Islet of Langerhans (tissue), 1 donor: ENCODE measurements around the gene GHR.
"Not testable (repeated sequence)": the region's sequence is repeated elsewhere in the genome, so short reads cannot be mapped to it uniquely, and the experiment has no call there.

ENCODE experiments used
- FAIRE-seq: peaks from one replicate; lab custom pipeline; 2011; peaks lifted over from hg19 to GRCh38; lab: Jason Lieb, UNC

The GHR gene

GRCh38 chr5:42569953-42570548 is 146.8 kb downstream of the GHR start:
- no peak for FAIRE-seq

DNA sequence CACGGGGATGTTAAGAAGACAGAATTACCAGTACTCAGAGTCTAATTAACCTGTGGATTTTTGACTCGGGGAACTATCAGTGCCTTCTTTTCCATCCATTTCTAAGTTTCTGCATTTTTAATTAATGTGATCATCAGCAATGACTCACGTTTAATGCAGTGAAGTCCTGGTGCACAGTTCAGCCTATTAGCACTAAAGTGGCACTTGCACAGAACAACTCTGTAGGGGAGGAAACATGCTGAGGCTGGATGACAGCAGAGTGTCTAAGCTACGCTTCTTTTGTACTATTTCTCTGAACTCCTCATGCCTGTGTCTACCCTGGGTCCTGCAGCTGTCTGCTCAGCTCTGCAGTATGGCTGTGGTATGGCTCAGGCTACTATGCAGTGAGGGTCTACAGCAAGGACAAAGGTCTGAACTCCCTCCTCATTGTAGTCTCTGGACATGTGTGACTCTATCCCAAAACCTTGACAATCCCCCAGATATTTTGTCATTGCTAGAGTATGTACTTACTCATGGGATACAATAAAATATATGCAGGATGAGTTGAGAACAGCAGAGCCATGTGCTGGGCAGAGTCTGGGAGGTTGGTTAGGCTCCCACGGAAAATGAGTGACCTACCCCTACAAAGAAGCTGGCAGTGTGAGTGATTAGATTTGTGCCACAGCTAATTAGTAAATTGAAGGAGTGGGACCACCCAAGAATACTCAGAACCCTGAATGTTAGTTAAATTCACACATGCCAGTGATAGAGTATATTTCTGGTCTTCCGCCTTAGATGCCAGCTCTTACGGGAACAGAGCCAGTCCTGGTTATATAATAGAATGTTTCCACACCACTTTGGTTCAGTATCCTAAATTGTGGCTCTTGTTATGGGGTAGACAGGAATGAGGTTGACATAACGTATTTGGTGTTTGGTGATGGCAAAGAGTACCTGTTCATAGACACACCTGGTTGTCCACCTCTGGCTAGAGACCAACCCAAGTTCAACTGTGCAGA is 148.0 kb downstream of the GHR start:
- no peak for FAIRE-seq

GRCh38 chr5:42572313-42572712 is 149.1 kb downstream of the GHR start:
- no peak for FAIRE-seq

GRCh38 chr5:42573386-42573785 is 150.1 kb downstream of the GHR start:
- no peak for FAIRE-seq

DNA sequence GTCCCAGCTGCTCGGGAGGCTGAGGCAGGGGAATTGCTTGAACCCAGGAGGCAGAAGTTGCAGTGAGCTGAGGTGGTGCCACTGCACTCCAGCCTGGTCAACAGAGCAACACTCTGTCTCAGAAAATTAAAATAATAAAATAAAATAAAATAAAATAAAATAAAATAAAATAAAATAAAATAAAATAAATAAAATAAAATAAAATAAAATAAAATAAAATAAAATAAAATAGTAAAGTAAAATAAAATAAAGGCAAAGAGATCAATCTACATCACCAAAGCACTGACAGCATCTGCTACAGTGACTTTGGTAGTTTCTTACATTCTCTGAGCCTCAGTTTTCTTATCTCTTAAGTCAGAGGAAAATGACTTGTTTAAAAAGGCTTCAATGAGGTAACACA is 152.7 kb downstream of the GHR start:
- not testable (repeated sequence) for FAIRE-seq

DNA sequence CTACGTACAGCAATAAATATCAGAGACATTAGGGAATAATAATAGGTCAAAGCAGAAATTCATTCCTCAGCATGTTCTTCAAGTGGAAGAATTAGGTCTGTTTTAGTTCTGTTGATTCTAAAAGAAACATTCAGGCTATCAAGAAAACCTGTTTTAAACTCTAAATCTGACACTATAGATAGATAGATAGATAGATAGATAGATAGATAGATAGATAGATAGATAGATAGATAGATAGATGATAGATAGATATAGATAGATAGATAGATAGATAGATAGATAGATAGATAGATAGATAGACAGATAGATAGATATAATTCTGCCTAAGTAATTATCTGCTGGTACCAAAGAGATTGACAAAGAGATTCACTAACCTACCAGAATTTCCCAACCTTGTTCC is 155.7 kb downstream of the GHR start:
- FAIRE-seq, result not testable (repeated sequence)

- FAIRE-seq, result no peak
These were observed 156.1 kb downstream of the GHR start for GRCh38 chr5:42579320-42579719.

GRCh38 chr5:42581845-42582244 is 158.6 kb downstream of the GHR start:
- no peak for FAIRE-seq

DNA sequence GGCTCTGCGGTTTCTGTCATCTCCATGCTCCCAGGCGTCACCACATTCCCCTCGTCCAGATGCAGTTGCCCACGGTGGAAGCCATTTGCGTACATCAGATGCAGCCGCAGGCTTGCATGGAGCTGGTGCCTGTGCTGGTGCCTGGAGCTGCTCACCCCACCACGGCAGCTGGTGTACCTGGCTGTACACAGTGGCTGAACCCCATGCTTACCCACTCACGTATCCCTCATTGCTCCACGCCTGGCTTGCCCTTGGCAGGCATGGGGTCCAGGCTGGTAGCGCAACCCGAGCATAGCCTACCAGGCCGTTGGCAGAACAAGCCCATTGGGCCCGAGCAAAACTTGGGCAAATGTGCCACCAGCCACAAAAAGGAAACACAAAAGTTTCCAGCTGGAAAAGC is 159.5 kb downstream of the GHR start:
- FAIRE-seq, result no peak

DNA sequence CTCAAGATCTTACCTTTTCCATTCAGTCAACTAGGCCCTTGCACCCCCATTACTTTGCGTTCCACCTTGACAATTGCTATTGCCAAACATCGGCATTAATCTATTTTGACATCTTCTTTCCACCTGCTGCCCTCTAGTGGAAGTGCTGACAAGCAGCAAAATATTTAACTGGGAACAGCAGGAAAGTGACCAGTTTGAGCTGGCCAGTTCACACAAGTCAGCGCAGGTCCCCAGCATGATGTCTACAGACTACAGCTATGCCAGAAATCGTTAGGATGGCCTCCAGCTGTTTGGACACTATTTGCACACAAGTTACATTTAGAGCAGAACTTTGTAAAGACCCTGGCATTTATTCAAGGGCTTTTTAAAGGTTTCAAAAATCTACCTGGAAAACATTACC is 160.1 kb downstream of the GHR start:
- no peak for FAIRE-seq

DNA sequence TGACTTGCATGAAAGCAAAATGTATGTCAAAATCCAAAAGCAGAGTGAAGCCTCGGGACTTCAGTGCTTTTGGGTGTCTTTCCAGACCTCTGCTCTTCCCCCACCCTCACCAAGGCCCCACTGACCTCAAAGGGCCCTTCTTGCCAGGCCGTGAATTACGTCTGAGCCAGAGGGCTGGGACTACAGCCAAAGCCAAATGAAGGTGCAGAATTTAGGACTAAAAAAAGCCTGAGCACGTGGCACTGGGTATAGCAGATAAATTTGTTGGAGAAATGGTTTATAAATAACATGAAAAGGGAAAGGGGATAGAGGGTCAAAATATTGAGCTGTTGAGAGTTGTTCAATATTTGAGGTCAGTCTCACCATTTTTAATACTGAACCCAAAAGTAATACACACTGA is 163.4 kb downstream of the GHR start:
- FAIRE-seq, result no peak

- FAIRE-seq, result no peak
These were observed 164.0 kb downstream of the GHR start for GRCh38 chr5:42587096-42587723.

- FAIRE-seq, result no peak
These were observed 167.3 kb downstream of the GHR start for GRCh38 chr5:42590566-42590965.

- FAIRE-seq, result no peak
These were observed 167.8 kb downstream of the GHR start for GRCh38 chr5:42591015-42591414.

DNA sequence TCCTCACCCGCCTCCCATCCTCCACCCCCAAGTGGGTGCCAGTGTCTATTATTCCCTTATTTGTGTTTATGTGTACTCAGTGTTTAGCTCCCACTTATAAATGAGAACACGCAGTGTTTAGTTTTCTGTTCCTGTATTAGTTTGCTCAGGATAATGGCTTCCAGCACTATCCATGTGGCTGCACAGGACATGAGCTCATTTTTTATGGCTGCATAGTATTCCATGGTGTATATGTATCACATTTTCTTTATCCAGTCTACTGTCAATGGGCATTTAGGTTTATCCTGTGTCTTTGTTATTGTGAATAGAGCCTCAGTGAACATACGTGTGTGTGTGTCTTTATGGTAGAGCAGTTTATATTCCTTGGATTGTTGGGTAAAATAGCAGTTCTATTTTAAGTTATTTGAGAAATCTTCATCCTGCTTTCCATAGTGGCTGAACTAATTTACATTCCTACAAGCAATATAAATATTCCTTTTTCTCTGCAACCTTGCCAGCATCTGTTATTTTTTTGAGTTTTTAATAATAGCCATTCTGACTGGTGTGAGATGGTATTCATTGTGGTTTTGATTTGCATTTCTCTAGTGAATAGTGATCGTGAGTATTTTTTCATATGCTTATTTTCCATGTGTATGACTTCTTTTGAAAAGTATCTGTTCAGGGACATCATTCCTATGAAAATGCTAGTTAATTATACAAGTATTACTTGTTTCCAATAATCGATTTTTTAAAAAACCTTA is 169.3 kb downstream of the GHR start:
- FAIRE-seq, result no peak

DNA sequence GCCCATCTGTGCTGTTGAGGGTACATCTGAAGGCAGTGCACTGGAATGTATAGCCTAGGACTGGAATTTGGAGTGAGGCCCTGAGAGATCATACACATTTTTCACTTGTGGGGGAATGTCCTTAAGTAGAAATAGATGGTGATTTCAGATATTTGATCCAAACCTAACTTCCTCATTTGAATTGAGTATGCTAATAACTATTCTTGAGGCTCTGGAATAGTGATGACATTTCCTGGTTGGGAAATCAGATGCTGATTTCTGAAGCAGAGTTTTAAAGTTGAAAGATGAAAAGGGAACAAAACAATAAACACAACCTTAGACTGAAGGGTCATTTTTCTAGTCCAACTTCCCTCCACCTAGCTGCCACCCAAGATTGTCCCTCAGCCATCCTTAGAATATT is 170.4 kb downstream of the GHR start:
- FAIRE-seq, result no peak

GRCh38 chr5:42595597-42595996 is 172.4 kb downstream of the GHR start:
- no peak for FAIRE-seq

DNA sequence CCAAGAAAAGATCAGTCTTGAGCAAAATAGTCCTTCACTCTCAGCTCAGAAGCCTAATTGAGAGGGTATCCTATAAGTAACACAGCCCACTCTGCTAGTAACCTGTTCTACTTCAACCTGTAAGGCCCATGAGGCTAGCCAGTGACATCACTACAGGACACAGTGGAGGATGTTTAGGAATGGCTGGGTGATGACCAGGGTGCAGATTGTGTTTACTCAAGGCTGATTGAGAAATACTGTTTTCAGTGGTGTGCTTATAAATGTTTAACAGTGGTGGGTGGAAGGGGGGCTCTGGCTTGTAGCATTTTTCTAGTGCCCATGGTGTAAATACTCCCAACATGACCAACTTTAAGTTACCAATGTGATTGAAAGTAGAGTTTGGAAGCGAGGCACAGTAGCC is 173.6 kb downstream of the GHR start:
- FAIRE-seq, result no peak

DNA sequence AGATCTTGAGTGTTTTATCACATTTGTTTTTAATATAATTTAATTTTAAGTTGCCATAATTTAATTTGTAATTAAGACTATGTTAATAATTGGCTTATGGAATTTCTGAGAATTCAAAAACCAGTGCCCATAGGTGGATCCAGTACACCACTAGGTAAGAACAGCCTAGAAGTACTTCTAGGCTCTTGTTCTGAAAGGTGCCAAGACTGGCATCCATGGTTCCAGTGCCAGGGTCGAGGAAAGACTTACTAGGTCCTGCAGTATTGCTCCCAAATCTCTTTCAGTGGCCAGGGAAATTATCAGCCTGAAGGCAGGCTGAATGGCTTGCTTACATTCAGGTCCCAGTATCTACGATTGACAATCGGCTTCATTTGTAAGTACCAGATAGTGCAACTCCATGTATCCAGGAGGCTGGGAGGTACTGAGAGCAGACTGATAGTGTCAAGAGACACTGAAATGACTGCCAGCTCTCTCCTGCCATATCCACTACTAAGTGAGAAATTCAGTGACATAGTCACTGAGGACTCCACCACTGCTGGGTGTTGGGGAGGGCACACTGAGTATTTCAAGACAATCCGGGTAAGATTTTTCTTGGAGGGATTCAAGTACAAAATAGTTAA is 174.2 kb downstream of the GHR start:
- no peak for FAIRE-seq

DNA sequence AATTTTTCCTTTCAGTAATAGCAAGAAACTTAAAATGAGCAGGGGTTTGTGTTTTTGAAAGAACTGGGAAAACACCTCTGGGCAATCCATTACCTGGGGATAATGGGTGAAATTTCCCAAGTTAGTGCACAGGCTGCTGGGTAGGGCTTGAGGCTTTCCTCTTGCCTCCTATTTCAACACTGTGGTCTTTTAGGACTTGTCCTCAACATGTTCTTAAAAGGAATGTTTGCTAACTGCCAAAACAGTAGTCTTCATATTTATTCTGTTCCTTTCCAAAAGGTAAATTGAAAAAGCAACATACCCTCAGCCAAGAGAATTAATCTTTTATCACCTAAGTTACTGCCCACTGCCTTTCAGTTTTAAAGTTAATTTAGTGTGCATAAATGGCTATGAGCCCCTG is 175.1 kb downstream of the GHR start:
- FAIRE-seq, result no peak

DNA sequence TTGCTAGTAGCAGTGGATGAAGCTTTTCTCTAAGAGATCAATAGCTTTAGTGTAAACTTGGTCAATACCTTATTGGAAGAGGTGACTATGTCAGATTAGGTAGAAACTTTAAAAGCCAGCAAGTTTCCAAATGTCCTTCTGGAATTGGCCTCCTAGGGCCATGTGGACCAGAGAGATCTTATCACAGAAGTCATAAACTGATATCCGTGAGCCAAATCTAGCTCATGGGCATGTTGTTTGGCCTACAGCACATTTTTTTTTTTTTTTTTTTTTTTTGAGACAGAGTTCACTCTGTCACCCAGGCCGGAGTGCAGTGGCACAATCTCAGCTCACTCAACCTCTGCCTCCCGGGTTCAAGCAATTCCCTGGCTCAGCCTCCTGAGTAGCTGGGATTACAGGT is 175.9 kb downstream of the GHR start:
- FAIRE-seq, result no peak

DNA sequence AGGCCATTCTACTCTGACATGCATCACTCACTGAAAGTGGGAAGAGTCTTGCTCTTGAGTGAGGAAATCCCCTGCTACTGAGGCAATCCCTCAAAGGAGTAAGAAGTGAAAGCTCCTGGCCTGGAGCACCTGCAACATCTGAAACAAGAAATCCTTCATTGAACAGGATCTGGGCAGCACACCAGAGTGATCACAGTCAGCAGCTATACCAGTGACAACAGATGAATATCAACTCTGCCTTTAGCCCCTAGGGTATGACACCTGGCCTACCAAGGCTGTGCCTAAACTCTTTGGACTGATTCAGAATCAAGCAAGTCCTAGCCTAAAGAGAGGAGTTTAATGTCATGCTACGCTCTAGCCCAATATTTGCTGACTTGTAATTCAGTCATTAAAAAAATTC is 177.2 kb downstream of the GHR start:
- FAIRE-seq, result no peak
